ENCODE results near the gene DTHD1. TPM values are rescaled to one million over a fixed set of nuclear protein-coding genes. Genes with fewer than 3 reads are reported as not detected.

Gene DTHD1
- not detected for total RNA-seq
- long read RNA-seq: 0 reads

- DNase-seq: no peak
- Histone ChIP-seq H3K4me1 (no peaks in the 10 kb centered on the region), H3K36me3 (no peaks in the 10 kb centered on the region), H3K27me3 (ENCODE audit: low read depth) (peaks cover 5% of the 10 kb centered on the region), H3K4me3 (no peak within 1 kb of the TSS), H3K9me3 (replicated peaks) (no peaks in the 10 kb centered on the region), H3K27ac (replicated peaks) (no peak within 1 kb of the TSS)
- TF ChIP-seq CTCF (IDR thresholded peaks at IDR 0.05; ENCODE audit: borderline replicate concordance): no peak
- intact Hi-C loops (cut with micrococcal nuclease): no loop called here
These were observed at the start of gene DTHD1 for GRCh38 chr4:36281384-36282106. Gene DTHD1, plus strand, starts transcription at chr4:36281616. Its CDS starts 143 bp downstream, at chr4:36281759.

- no peak overlapping the region for H3K27ac ChIP-seq (replicated peaks)
- no peaks in the 10 kb centered on the region for H3K4me1 ChIP-seq
- no peak for DNase-seq
- no peak for TF ChIP-seq CTCF (IDR thresholded peaks at IDR 0.05; ENCODE audit: borderline replicate concordance)
- intact Hi-C loops (cut with micrococcal nuclease): no loop called here
- no peaks in the 10 kb centered on the region for H3K36me3 ChIP-seq
- peaks cover 33% of the 10 kb centered on the region for H3K9me3 ChIP-seq (replicated peaks)
- H3K4me3 ChIP-seq: no peak overlapping the region
- no peaks in the 10 kb centered on the region for H3K27me3 ChIP-seq (ENCODE audit: low read depth)
These were observed 47.7 kb upstream of the DTHD1 start for GRCh38 chr4:36233567-36234266.

GRCh38 chr4:36235306-36235705 lies 46.1 kb upstream of the DTHD1 start:
- peaks cover 33% of the 10 kb centered on the region for H3K9me3 ChIP-seq (replicated peaks)
- H3K27ac ChIP-seq (replicated peaks): no peak overlapping the region
- no peak for TF ChIP-seq CTCF (IDR thresholded peaks at IDR 0.05; ENCODE audit: borderline replicate concordance)
- intact Hi-C loops (cut with micrococcal nuclease): no loop called here
- H3K36me3 ChIP-seq: no peaks in the 10 kb centered on the region
- no peaks in the 10 kb centered on the region for H3K27me3 ChIP-seq (ENCODE audit: low read depth)
- H3K4me1 ChIP-seq: no peaks in the 10 kb centered on the region
- no peak overlapping the region for H3K4me3 ChIP-seq
- DNase-seq: no peak

GRCh38 chr4:36236159-36236558 lies 45.3 kb upstream of the DTHD1 start:
- Histone ChIP-seq H3K9me3 (replicated peaks) (peaks cover 33% of the 10 kb centered on the region), H3K4me1 (peaks cover 4% of the 10 kb centered on the region), H3K27me3 (ENCODE audit: low read depth) (no peaks in the 10 kb centered on the region), H3K4me3 (no peak overlapping the region), H3K36me3 (no peaks in the 10 kb centered on the region), H3K27ac (replicated peaks) (no peak overlapping the region)
- DNase-seq: no peak
- no peak for TF ChIP-seq CTCF (IDR thresholded peaks at IDR 0.05; ENCODE audit: borderline replicate concordance)
- intact Hi-C loops (cut with micrococcal nuclease): no loop called here

DNA sequence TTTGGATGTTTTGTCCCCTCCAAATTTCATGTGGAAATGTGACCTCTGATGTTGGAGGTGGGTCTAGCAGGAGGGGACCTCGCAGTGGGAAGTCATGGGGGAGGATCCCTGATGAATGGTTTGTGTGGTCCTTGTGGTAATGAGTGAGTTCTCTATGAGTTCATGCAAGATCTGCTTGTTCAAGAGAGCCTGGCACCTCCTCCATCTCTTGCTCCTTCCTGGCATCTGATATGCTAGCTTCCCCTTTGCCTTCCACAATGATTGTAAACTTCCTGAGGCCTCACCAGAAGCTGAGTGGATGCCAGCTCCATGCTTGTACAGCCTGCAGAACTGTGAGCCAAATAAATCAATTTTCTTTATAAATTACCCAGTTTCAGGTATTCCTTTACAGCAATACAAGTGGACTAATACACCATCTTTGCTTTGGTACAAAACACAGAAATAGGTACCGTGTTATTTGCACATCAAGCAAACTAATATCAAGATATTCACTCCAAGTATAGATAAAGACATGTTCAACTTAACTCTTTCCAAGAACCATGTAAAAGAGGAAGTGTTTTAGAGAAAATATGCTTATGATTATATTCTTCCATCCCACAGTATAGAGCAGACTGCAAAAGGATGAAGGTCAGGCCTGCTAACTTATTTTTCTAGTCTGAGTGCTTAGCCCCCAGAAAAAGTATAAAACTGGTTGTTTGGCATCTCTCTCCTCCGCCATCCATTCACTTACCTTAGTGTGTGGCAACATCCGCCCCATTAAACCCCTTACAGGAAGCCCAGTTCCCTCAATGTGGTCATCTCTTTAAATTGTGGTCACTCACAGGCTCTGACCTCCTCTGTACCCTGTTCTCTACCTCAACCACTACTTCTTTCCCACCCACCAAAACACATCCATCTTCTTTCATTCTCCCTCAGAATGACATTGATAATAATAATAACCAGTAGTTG lies 43.8 kb upstream of the DTHD1 start:
- H3K9me3 ChIP-seq (replicated peaks): peaks cover 27% of the 10 kb centered on the region
- peaks cover 7% of the 10 kb centered on the region for H3K4me1 ChIP-seq
- no peak for DNase-seq
- TF ChIP-seq CTCF (IDR thresholded peaks at IDR 0.05; ENCODE audit: borderline replicate concordance): no peak
- no peaks in the 10 kb centered on the region for H3K36me3 ChIP-seq
- H3K27ac ChIP-seq (replicated peaks): no peak overlapping the region
- intact Hi-C loops (cut with micrococcal nuclease): no loop called here
- no peak overlapping the region for H3K4me3 ChIP-seq
- H3K27me3 ChIP-seq (ENCODE audit: low read depth): no peaks in the 10 kb centered on the region
